ENCODE measurements around the gene NXPH2. TPM values are rescaled to one million over a fixed set of nuclear protein-coding genes. Genes with fewer than 3 reads are reported as not detected.

NXPH2 gene
- not detected in 2 replicates for total RNA-seq
- polyA plus RNA-seq: not detected in 2 replicates
- polyA plus RNA-seq (2012): not detected in 2 replicates
- not detected in 2 replicates for polyA minus RNA-seq (ENCODE audit: low replicate concordance)

DNA sequence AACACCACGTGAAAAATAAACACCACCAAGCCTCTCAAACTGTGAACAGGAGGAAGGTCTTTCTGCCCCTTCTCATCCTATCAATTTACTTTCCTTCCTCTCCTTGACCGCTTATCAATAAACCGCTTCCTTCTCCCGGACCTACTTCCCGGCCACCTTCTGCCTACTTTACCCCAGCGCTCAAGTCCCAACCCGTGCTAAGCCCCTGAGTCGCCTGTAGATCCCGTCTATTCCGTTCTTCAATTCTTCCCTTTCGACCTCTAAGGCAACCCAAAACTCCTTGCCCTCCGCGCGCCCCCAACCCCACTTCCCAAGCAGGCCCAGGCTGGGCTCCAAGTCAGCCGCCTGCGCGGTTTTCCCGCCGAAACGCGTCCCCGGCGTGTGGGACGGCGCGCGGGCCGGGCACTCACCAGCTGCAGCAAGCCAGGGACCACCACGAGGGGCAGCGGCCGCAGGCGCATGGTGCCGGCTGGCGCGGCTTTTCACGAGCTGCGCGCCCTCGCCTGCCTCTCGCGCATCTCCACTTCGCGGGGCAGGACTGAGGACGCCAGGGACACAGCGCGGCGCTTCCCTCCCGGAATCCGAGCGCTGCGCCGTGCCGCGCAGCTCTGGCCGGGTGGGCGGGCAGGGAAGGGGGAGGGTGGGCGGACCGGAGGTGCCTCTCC is at the start of gene NXPH2:
TSS of gene NXPH2 (minus strand) at position 610 of the 665 bp plus-strand sequence. CDS start at position 461, 149 bp downstream.
- no peak within 1 kb of the TSS for H3K9ac ChIP-seq (ENCODE audit: insufficient read depth, low read length)
- peak; percentile 89 for TF ChIP-seq EZH2 (IDR thresholded peaks at IDR 0.05; ENCODE audit: low read length, missing control alignments)
- TF ChIP-seq, protein P1, sequence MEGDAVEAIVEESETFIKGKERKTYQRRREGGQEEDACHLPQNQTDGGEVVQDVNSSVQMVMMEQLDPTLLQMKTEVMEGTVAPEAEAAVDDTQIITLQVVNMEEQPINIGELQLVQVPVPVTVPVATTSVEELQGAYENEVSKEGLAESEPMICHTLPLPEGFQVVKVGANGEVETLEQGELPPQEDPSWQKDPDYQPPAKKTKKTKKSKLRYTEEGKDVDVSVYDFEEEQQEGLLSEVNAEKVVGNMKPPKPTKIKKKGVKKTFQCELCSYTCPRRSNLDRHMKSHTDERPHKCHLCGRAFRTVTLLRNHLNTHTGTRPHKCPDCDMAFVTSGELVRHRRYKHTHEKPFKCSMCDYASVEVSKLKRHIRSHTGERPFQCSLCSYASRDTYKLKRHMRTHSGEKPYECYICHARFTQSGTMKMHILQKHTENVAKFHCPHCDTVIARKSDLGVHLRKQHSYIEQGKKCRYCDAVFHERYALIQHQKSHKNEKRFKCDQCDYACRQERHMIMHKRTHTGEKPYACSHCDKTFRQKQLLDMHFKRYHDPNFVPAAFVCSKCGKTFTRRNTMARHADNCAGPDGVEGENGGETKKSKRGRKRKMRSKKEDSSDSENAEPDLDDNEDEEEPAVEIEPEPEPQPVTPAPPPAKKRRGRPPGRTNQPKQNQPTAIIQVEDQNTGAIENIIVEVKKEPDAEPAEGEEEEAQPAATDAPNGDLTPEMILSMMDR (conservative IDR thresholded peaks at IDR 0.05 in 1 of 2, IDR thresholded peaks at IDR 0.05 in 1 of 2; ENCODE audit: low read depth in 1 of 2, low read length in 2 of 2): no peak
- peak; percentile 15 to 21 for DNase-seq (ENCODE audit: low read depth in 2 of 2)
- peak within 1 kb of the TSS in 2 of 4 experiments; percentile 34 to 44 for H3K4me3 ChIP-seq (replicated peaks in 1 of 4; ENCODE audit: control extremely low read depth in 1 of 4, insufficient read depth in 1 of 4, low read depth in 3 of 4, low read length in 4 of 4)
- no peaks in the 10 kb centered on the region for H3K4me1 ChIP-seq (ENCODE audit: control insufficient read depth, extremely low read depth, insufficient read depth, low read length)
- H3K79me2 ChIP-seq (ENCODE audit: control insufficient read depth, insufficient read depth, low read length): no peaks in the 10 kb centered on the region
- no peaks in the 10 kb centered on the region for H3K36me3 ChIP-seq (ENCODE audit: control insufficient read depth, insufficient read depth, low read length)
- peak within 1 kb of the TSS; percentile 11 for H3K4me2 ChIP-seq (ENCODE audit: extremely low read depth, insufficient read depth, low read length)
- H2AFZ ChIP-seq (ENCODE audit: low read length): no peak within 1 kb of the TSS
- H3K27me3 ChIP-seq (ENCODE audit: control insufficient read depth, insufficient read depth, low read length): peaks cover 35% of the 10 kb centered on the region
- H3K9me3 ChIP-seq (ENCODE audit: control insufficient read depth, insufficient read depth, low read depth, low read length): no peaks in the 10 kb centered on the region
- no peak within 1 kb of the TSS for H3K27ac ChIP-seq (ENCODE audit: insufficient read depth, low read length)
- H4K20me1 ChIP-seq (ENCODE audit: control insufficient read depth, extremely low read depth, insufficient read depth, low read length): no peaks in the 10 kb centered on the region

DNA sequence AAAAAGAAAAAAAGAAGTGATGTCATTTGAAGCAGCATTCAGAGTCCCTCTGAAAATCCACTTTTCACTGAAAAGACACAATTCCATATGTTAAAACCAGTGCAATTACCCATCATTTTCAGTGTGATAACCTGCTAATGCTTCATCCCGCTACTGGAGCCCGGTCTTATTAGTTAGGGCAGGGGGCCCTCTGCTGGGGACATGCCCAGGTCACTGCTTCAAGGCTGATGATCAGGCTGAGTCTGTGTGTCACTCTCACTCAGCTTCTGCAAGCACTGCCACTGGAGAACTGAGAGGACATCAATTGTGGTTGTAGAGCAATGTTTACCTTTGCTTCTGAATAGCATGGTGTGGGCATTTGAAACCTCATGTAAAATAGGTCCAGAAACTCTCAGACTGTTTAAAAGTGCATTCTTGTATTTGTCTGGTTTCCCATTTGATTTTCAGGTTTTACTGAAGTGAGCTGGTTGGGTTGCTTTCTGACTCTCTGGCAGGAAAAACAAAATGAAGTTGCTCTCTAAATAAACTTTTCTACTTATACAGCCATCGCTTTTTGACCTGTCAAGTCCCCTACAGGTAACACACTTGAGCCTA is 49.2 kb upstream of the NXPH2 start:
- Histone ChIP-seq H3K4me1 (ENCODE audit: control insufficient read depth, extremely low read depth, insufficient read depth, low read length) (no peaks in the 10 kb centered on the region), H3K4me3 (replicated peaks in 1 of 4; ENCODE audit: control extremely low read depth in 1 of 4, insufficient read depth in 1 of 4, low read depth in 3 of 4, low read length in 4 of 4) (no peak overlapping the region), H3K36me3 (ENCODE audit: control insufficient read depth, insufficient read depth, low read length) (no peaks in the 10 kb centered on the region), H2AFZ (ENCODE audit: low read length) (no peak overlapping the region), H3K27ac (ENCODE audit: insufficient read depth, low read length) (no peak overlapping the region), H3K27me3 (ENCODE audit: control insufficient read depth, insufficient read depth, low read length) (no peaks in the 10 kb centered on the region), H4K20me1 (ENCODE audit: control insufficient read depth, extremely low read depth, insufficient read depth, low read length) (no peaks in the 10 kb centered on the region), H3K79me2 (ENCODE audit: control insufficient read depth, insufficient read depth, low read length) (no peaks in the 10 kb centered on the region), H3K9ac (ENCODE audit: insufficient read depth, low read length) (no peak overlapping the region), H3K4me2 (ENCODE audit: extremely low read depth, insufficient read depth, low read length) (no peak overlapping the region), H3K9me3 (ENCODE audit: control insufficient read depth, insufficient read depth, low read depth, low read length) (no peaks in the 10 kb centered on the region)
- TF ChIP-seq EZH2 (IDR thresholded peaks at IDR 0.05; ENCODE audit: low read length, missing control alignments): no peak
- TF ChIP-seq, protein P1 (conservative IDR thresholded peaks at IDR 0.05 in 1 of 2, IDR thresholded peaks at IDR 0.05 in 1 of 2; ENCODE audit: low read depth in 1 of 2, low read length in 2 of 2): peak in 1 of 2 donors; percentile 36
- DNase-seq (ENCODE audit: low read depth in 2 of 2): peak; percentile 10 to 30

DNA sequence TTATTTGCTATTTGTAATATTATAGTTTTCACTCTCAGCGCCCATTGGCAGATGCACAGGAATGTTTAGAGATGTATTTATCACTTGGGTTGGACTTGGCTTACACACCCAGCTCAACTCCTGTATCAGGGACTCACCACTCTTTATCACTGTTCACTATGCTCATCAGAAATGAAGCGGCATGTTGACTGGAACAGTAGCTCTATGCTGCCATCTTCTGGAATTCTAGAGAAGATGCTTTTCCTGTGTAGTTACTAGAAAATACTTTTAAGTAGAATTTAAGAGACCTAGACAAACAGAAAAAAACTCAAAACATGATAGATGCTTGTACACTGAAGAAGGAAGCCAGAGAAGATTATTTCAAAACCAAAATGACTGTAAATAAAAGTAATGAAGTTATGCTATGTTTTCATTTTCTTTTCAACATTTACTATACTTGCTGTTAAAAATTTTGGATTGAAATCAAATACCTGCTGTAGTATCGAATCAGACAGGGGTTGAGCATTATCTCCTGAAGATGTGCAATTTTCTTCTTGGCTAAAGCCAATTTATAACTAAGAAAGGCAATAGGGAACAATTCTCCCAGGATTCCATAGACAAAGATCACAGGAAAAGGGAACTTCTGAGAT is 47.4 kb upstream of the NXPH2 start:
- Histone ChIP-seq H3K4me2 (ENCODE audit: extremely low read depth, insufficient read depth, low read length) (no peak overlapping the region), H3K27me3 (ENCODE audit: control insufficient read depth, insufficient read depth, low read length) (no peaks in the 10 kb centered on the region), H3K4me3 (replicated peaks in 1 of 4; ENCODE audit: control extremely low read depth in 1 of 4, insufficient read depth in 1 of 4, low read depth in 3 of 4, low read length in 4 of 4) (no peak overlapping the region), H3K27ac (ENCODE audit: insufficient read depth, low read length) (no peak overlapping the region), H2AFZ (ENCODE audit: low read length) (no peak overlapping the region), H3K36me3 (ENCODE audit: control insufficient read depth, insufficient read depth, low read length) (no peaks in the 10 kb centered on the region), H3K9ac (ENCODE audit: insufficient read depth, low read length) (no peak overlapping the region), H3K9me3 (ENCODE audit: control insufficient read depth, insufficient read depth, low read depth, low read length) (no peaks in the 10 kb centered on the region), H3K79me2 (ENCODE audit: control insufficient read depth, insufficient read depth, low read length) (no peaks in the 10 kb centered on the region), H4K20me1 (ENCODE audit: control insufficient read depth, extremely low read depth, insufficient read depth, low read length) (no peaks in the 10 kb centered on the region), H3K4me1 (ENCODE audit: control insufficient read depth, extremely low read depth, insufficient read depth, low read length) (no peaks in the 10 kb centered on the region)
- no peak for TF ChIP-seq EZH2 (IDR thresholded peaks at IDR 0.05; ENCODE audit: low read length, missing control alignments)
- TF ChIP-seq, protein P1 (conservative IDR thresholded peaks at IDR 0.05 in 1 of 2, IDR thresholded peaks at IDR 0.05 in 1 of 2; ENCODE audit: low read depth in 1 of 2, low read length in 2 of 2): peak; percentile 54 to 74
- DNase-seq (ENCODE audit: low read depth in 2 of 2): peak; percentile 61 to 77

Measured in fibroblast of lung (primary cell).